ENCODE data around the gene NPR1. TPM values are rescaled to one million over a fixed set of nuclear protein-coding genes. Genes with fewer than 3 reads are reported as not detected.
A peak's percentile ranks its signal among the peaks of the same experiment; 100 is the strongest.

The NPR1 gene
- total RNA-seq, 2 donors from 2014 or later, result 19.3 to 42.9 TPM

- Histone ChIP-seq H3K4me1 (peaks cover 0 to 12% of the 10 kb centered on the region in 2 donors), H3K9me3 (no peaks in the 10 kb centered on the region), H3K36me3 (no peaks in the 10 kb centered on the region), H3K27me3 (no peaks in the 10 kb centered on the region), H3K4me3 (no peak overlapping the region), H3K27ac (no peak overlapping the region)
- DNase-seq (ENCODE audit: low spot score), result no peak
- no peak for TF ChIP-seq CTCF (IDR thresholded peaks at IDR 0.05)
Observed at GRCh38 chr1:153651771-153652170, 26.7 kb upstream of the NPR1 start.

- H3K27me3 ChIP-seq, result no peaks in the 10 kb centered on the region
- no peak overlapping the region for H3K4me3 ChIP-seq
- peaks cover 0 to 12% of the 10 kb centered on the region in 2 donors for H3K4me1 ChIP-seq
- TF ChIP-seq CTCF (IDR thresholded peaks at IDR 0.05), result no peak
- H3K36me3 ChIP-seq, result no peaks in the 10 kb centered on the region
- peak overlapping the region; percentile 11 to 59 for H3K27ac ChIP-seq
- no peaks in the 10 kb centered on the region for H3K9me3 ChIP-seq
- DNase-seq (ENCODE audit: low spot score), result no peak
Observed at GRCh38 chr1:153652805-153653500, 25.5 kb upstream of the NPR1 start.

- Histone ChIP-seq H3K36me3 (no peaks in the 10 kb centered on the region), H3K4me3 (no peak overlapping the region), H3K27ac (no peak overlapping the region), H3K9me3 (no peaks in the 10 kb centered on the region), H3K27me3 (no peaks in the 10 kb centered on the region), H3K4me1 (peaks cover 0 to 13% of the 10 kb centered on the region in 2 donors)
- no peak for TF ChIP-seq CTCF (IDR thresholded peaks at IDR 0.05)
- DNase-seq (ENCODE audit: low spot score), result no peak
Observed at GRCh38 chr1:153655333-153655732, 23.2 kb upstream of the NPR1 start.

GRCh38 chr1:153658400-153659174 is 19.9 kb upstream of the NPR1 start, which contains the start of gene SNAPIN:
TSS of gene SNAPIN (plus strand) at chr1:153658703. CDS start at chr1:153658744, 41 bp downstream.
- TF ChIP-seq CTCF (IDR thresholded peaks at IDR 0.05), result peak in 1 of 2 donors; percentile 53
- Histone ChIP-seq H3K9me3 (no peaks in the 10 kb centered on the region), H3K27me3 (no peaks in the 10 kb centered on the region), H3K36me3 (peaks cover 29% of the 10 kb centered on the region), H3K4me1 (peaks cover 0 to 13% of the 10 kb centered on the region in 2 donors), H3K27ac (peak within 1 kb of the TSS; percentile 97 to 98), H3K4me3 (peak within 1 kb of the TSS; percentile 72 to 78)
- peak; percentile 92 for DNase-seq (ENCODE audit: low spot score)

GRCh38 chr1:153659175-153659534 is 19.3 kb upstream of the NPR1 start:
- peak overlapping the region; percentile 72 to 78 for H3K4me3 ChIP-seq
- DNase-seq (ENCODE audit: low spot score), result no peak
- TF ChIP-seq CTCF (IDR thresholded peaks at IDR 0.05), result no peak

More at GRCh38 chr1:153659175-153659534, 19.3 kb upstream of the NPR1 start:
- H3K27ac ChIP-seq, result peak overlapping the region; percentile 97 to 98
- peaks cover 0 to 13% of the 10 kb centered on the region in 2 donors for H3K4me1 ChIP-seq
- no peaks in the 10 kb centered on the region for H3K9me3 ChIP-seq
- peaks cover 34% of the 10 kb centered on the region for H3K36me3 ChIP-seq
- H3K27me3 ChIP-seq, result no peaks in the 10 kb centered on the region

Measured in right atrium auricular region (tissue), 2 donors.